GM23338 (cell line): ENCODE results near the gene GPR183. TPM values are rescaled to one million over a fixed set of nuclear protein-coding genes. Genes with fewer than 3 reads are reported as not detected.

Experiments
- ATAC-seq: fragments of 200-7000 bp; cut with Tn5 transposase; 3 replicates; pipeline ENCODE4 v1.9.1; 2020
- DNase-seq: peaks from one replicate; pipeline ENCODE4 v3.0.0-alpha.2; 2015; ENCODE audit warnings: low spot score
- H2AFZ ChIP-seq: fragments of 200-600 bp; sonication (generic); 2 replicates; pipeline ENCODE4 v1.8.0; 2016; ENCODE audit warnings: antibody characterized with exemption, mild to moderate bottlenecking, moderate library complexity
- H3F3A ChIP-seq: fragments of 200-600 bp; sonication (generic); replicated peaks from 2 replicates; pipeline ENCODE4 v1.8.0; 2017; ENCODE audit warnings: antibody characterized with exemption, mixed run types, low read depth
- H3K27ac ChIP-seq: fragments of 200-600 bp; sonication (generic); 2 replicates; pipeline ENCODE4 v1.6.1; 2016; ENCODE audit warnings: low read depth
- H3K27me3 ChIP-seq: fragments of 200-600 bp; sonication (generic); 2 replicates; pipeline ENCODE4 v1.8.0; 2016; ENCODE audit warnings: mild to moderate bottlenecking, mixed run types, moderate library complexity; ENCODE audit not compliant: insufficient read depth
- H3K36me3 ChIP-seq: fragments of 200-600 bp; sonication (generic); 2 replicates; pipeline ENCODE4 v1.8.0; 2016; ENCODE audit warnings: mild to moderate bottlenecking; ENCODE audit not compliant: insufficient read depth
- H3K4me1 ChIP-seq: fragments of 200-600 bp; sonication (generic); 2 replicates; pipeline ENCODE4 v1.8.0; 2016; ENCODE audit warnings: mild to moderate bottlenecking, moderate library complexity; ENCODE audit not compliant: insufficient read depth
- H3K4me2 ChIP-seq: fragments of 200-600 bp; sonication (generic); 2 replicates; pipeline ENCODE4 v1.7.1; 2017; ENCODE audit warnings: mixed run types
- H3K4me3 ChIP-seq: fragments of 200-600 bp; sonication (generic); 2 replicates; pipeline ENCODE4 v1.6.1; 2016; ENCODE audit warnings: mixed run types
- H3K79me2 ChIP-seq: fragments of 200-600 bp; sonication (generic); replicated peaks from 2 replicates; pipeline ENCODE4 v1.8.0; 2017; ENCODE audit warnings: mild to moderate bottlenecking; ENCODE audit not compliant: insufficient read depth
- H3K9me2 ChIP-seq: fragments of 200-600 bp; sonication (generic); 2 replicates; pipeline ENCODE4 v1.8.0; 2017; ENCODE audit not compliant: insufficient read depth
- H4K20me1 ChIP-seq: fragments of 200-600 bp; sonication (generic); replicated peaks from 2 replicates; pipeline ENCODE4 v1.8.0; 2017; ENCODE audit warnings: mild to moderate bottlenecking; ENCODE audit not compliant: insufficient read depth
- H3K27ac Mint-ChIP-seq: 2 replicates; pipeline ENCODE4 v1.8.0; 2020; ENCODE audit warnings: inconsistent platforms, mild to moderate bottlenecking, moderate library complexity, mixed read lengths
- H3K27me3 Mint-ChIP-seq: 3 replicates; pipeline ENCODE4 v1.8.0; 2022; ENCODE audit warnings: low read depth, mild to moderate bottlenecking, moderate library complexity, mixed read lengths, inconsistent platforms; ENCODE audit not compliant: insufficient read depth, poor library complexity
- H3K36me3 Mint-ChIP-seq: 3 replicates; pipeline ENCODE4 v1.8.0; 2021; ENCODE audit warnings: low read depth, mild to moderate bottlenecking, inconsistent platforms, moderate library complexity, mixed read lengths
- H3K4me1 Mint-ChIP-seq: 3 replicates; pipeline ENCODE4 v1.8.0; 2020; ENCODE audit warnings: mild to moderate bottlenecking, inconsistent platforms, mixed read lengths
- H3K4me3 Mint-ChIP-seq: 3 replicates; pipeline ENCODE4 v1.8.0; 2021; ENCODE audit warnings: moderate library complexity, mild to moderate bottlenecking, inconsistent platforms, mixed read lengths
- H3K9me3 Mint-ChIP-seq: 3 replicates; pipeline ENCODE4 v1.8.0; 2020; ENCODE audit warnings: moderate library complexity, mild to moderate bottlenecking, inconsistent platforms, mixed read lengths
- CREB1 ChIP-seq: fragments of 250-450 bp; sonication (Bioruptor Pico); IDR thresholded peaks from 2 replicates; pipeline ENCODE4 v1.5.0; 2020; ENCODE audit warnings: low read depth, mild to moderate bottlenecking, moderate library complexity
- CTCF ChIP-seq, 2 experiments: fragments of 200-600 bp in 1 of 2; sonication (generic) in 1 of 2; conservative IDR thresholded peaks; 2 replicates each; pipeline versions ENCODE4 v1.5.1 to v1.6.1; 2016 to 2017; ENCODE audit warnings: antibody characterized with exemption in 2 of 2, low read depth in 2 of 2, mild to moderate bottlenecking in 2 of 2, moderate library complexity in 1 of 2
- EZH2 ChIP-seq: fragments of 200-600 bp; sonication (generic); IDR thresholded peaks from one replicate; pipeline ENCODE4 v1.8.0; 2017; ENCODE audit warnings: antibody characterized with exemption, mild to moderate bottlenecking, low read depth; ENCODE audit not compliant: unreplicated experiment
- EZH2phosphoT487 ChIP-seq: fragments of 200-600 bp; sonication (generic); IDR thresholded peaks from one replicate; pipeline ENCODE4 v1.8.1; 2018; ENCODE audit warnings: antibody characterized with exemption; ENCODE audit not compliant: unreplicated experiment
- JUNB ChIP-seq: IDR thresholded peaks from one replicate; pipeline ENCODE4 v1.6.1; 2016; ENCODE audit warnings: antibody characterized with exemption; ENCODE audit not compliant: unreplicated experiment
- NANOG ChIP-seq: IDR thresholded peaks from 2 replicates; pipeline ENCODE4 v1.6.1; 2016; ENCODE audit warnings: antibody characterized with exemption, borderline replicate concordance
- POLR2AphosphoS5 ChIP-seq: IDR thresholded peaks from 2 replicates; pipeline ENCODE4 v1.6.1; 2016; ENCODE audit warnings: antibody characterized with exemption, low read depth
- STAT1 ChIP-seq: IDR thresholded peaks from one replicate; pipeline ENCODE4 v1.6.1; 2016; ENCODE audit warnings: antibody characterized with exemption; ENCODE audit not compliant: unreplicated experiment
- ZNF114 ChIP-seq: fragments of 250-450 bp; sonication (Bioruptor Pico); IDR thresholded peaks from 2 replicates; pipeline ENCODE4 v1.5.0; 2020; ENCODE audit warnings: mild to moderate bottlenecking, moderate library complexity
- polyA plus RNA-seq: library from polyadenylated mRNA; unstranded; fragments of >200 nt; fragmentation: Nextera tagmentation; extraction: Ambion mirVana; gene quantifications from 2 replicates; pipeline ENCODE4 v1.2.1, GENCODE V29; 2016
- total RNA-seq: library from RNA; depleted of rRNA; stranded (reverse); fragments of >200 nt; shearing (Covaris generic); gene quantifications from 2 replicates; pipeline ENCODE4 v1.2.3, GENCODE V29; 2014
- TF ChIP-seq, protein P1 (sequence below): IDR thresholded peaks from one replicate; pipeline ENCODE4 v1.6.1; 2018; ENCODE audit warnings: antibody characterized with exemption; ENCODE audit not compliant: unreplicated experiment
- TF ChIP-seq, protein P2 (sequence below): fragments of 250-450 bp; sonication (Bioruptor Pico); IDR thresholded peaks from 2 replicates; pipeline ENCODE4 v1.5.0; 2020; ENCODE audit warnings: mild to moderate bottlenecking, moderate library complexity

Gene GPR183
- total and polyA plus RNA-seq, 2 experiments from 2014 or later: 0.78 TPM; not detected in 1

GRCh38 chr13:99347911-99348451 lies 40.8 kb upstream of the GPR183 start:
- H3K4me3 Mint-ChIP-seq: no peak overlapping the region
- H3F3A ChIP-seq: no peaks in the 10 kb centered on the region
- no peak overlapping the region for H3K27ac ChIP-seq
- TF ChIP-seq POLR2AphosphoS5 (no peak), JUNB (no peak), EZH2phosphoT487 (no peak), CREB1 (CRISPR knock-in tag) (no peak), EZH2 (no peak), CTCF (conservative IDR thresholded peaks at IDR 0.05; ENCODE audit: low read depth in 2 of 2) (no peak), STAT1 (no peak), NANOG (no peak), ZNF114 (CRISPR knock-in tag) (no peak)
- TF ChIP-seq, protein P1, sequence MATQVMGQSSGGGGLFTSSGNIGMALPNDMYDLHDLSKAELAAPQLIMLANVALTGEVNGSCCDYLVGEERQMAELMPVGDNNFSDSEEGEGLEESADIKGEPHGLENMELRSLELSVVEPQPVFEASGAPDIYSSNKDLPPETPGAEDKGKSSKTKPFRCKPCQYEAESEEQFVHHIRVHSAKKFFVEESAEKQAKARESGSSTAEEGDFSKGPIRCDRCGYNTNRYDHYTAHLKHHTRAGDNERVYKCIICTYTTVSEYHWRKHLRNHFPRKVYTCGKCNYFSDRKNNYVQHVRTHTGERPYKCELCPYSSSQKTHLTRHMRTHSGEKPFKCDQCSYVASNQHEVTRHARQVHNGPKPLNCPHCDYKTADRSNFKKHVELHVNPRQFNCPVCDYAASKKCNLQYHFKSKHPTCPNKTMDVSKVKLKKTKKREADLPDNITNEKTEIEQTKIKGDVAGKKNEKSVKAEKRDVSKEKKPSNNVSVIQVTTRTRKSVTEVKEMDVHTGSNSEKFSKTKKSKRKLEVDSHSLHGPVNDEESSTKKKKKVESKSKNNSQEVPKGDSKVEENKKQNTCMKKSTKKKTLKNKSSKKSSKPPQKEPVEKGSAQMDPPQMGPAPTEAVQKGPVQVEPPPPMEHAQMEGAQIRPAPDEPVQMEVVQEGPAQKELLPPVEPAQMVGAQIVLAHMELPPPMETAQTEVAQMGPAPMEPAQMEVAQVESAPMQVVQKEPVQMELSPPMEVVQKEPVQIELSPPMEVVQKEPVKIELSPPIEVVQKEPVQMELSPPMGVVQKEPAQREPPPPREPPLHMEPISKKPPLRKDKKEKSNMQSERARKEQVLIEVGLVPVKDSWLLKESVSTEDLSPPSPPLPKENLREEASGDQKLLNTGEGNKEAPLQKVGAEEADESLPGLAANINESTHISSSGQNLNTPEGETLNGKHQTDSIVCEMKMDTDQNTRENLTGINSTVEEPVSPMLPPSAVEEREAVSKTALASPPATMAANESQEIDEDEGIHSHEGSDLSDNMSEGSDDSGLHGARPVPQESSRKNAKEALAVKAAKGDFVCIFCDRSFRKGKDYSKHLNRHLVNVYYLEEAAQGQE: no peak
- TF ChIP-seq, protein P2, sequence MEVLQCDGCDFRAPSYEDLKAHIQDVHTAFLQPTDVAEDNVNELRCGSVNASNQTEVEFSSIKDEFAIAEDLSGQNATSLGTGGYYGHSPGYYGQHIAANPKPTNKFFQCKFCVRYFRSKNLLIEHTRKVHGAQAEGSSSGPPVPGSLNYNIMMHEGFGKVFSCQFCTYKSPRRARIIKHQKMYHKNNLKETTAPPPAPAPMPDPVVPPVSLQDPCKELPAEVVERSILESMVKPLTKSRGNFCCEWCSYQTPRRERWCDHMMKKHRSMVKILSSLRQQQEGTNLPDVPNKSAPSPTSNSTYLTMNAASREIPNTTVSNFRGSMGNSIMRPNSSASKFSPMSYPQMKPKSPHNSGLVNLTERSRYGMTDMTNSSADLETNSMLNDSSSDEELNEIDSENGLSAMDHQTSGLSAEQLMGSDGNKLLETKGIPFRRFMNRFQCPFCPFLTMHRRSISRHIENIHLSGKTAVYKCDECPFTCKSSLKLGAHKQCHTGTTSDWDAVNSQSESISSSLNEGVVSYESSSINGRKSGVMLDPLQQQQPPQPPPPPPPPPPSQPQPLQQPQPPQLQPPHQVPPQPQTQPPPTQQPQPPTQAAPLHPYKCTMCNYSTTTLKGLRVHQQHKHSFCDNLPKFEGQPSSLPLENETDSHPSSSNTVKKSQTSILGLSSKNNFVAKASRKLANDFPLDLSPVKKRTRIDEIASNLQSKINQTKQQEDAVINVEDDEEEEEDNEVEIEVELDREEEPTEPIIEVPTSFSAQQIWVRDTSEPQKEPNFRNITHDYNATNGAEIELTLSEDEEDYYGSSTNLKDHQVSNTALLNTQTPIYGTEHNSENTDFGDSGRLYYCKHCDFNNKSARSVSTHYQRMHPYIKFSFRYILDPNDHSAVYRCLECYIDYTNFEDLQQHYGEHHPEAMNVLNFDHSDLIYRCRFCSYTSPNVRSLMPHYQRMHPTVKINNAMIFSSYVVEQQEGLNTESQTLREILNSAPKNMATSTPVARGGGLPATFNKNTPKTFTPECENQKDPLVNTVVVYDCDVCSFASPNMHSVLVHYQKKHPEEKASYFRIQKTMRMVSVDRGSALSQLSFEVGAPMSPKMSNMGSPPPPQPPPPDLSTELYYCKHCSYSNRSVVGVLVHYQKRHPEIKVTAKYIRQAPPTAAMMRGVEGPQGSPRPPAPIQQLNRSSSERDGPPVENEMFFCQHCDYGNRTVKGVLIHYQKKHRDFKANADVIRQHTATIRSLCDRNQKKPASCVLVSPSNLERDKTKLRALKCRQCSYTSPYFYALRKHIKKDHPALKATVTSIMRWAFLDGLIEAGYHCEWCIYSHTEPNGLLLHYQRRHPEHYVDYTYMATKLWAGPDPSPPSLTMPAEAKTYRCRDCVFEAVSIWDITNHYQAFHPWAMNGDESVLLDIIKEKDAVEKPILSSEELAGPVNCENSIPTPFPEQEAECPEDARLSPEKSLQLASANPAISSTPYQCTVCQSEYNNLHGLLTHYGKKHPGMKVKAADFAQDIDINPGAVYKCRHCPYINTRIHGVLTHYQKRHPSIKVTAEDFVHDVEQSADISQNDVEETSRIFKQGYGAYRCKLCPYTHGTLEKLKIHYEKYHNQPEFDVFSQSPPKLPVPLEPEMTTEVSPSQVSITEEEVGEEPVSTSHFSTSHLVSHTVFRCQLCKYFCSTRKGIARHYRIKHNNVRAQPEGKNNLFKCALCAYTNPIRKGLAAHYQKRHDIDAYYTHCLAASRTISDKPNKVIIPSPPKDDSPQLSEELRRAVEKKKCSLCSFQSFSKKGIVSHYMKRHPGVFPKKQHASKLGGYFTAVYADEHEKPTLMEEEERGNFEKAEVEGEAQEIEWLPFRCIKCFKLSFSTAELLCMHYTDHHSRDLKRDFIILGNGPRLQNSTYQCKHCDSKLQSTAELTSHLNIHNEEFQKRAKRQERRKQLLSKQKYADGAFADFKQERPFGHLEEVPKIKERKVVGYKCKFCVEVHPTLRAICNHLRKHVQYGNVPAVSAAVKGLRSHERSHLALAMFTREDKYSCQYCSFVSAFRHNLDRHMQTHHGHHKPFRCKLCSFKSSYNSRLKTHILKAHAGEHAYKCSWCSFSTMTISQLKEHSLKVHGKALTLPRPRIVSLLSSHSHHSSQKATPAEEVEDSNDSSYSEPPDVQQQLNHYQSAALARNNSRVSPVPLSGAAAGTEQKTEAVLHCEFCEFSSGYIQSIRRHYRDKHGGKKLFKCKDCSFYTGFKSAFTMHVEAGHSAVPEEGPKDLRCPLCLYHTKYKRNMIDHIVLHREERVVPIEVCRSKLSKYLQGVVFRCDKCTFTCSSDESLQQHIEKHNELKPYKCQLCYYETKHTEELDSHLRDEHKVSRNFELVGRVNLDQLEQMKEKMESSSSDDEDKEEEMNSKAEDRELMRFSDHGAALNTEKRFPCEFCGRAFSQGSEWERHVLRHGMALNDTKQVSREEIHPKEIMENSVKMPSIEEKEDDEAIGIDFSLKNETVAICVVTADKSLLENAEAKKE (CRISPR knock-in tag): no peak
- no peak overlapping the region for H3K4me3 ChIP-seq
- H3K4me1 Mint-ChIP-seq: no peaks in the 10 kb centered on the region
- H3K9me3 Mint-ChIP-seq: no peaks in the 10 kb centered on the region
- ATAC-seq (no peak), DNase-seq (no peak)
- peaks cover 5% of the 10 kb centered on the region for H3K27me3 Mint-ChIP-seq
- H3K9me2 ChIP-seq: no peaks in the 10 kb centered on the region
- H3K79me2 ChIP-seq: no peaks in the 10 kb centered on the region
- H3K4me2 ChIP-seq: no peak overlapping the region
- peaks cover 7% of the 10 kb centered on the region; the same call in 1 of the 2 replicates for H3K36me3 ChIP-seq
- H3K27ac Mint-ChIP-seq: no peak overlapping the region
- no peaks in the 10 kb centered on the region for H3K4me1 ChIP-seq
- H2AFZ ChIP-seq: no peak overlapping the region
- H3K36me3 Mint-ChIP-seq: peaks cover 15% of the 10 kb centered on the region
- no peaks in the 10 kb centered on the region; the same call in none of the 2 replicates for H4K20me1 ChIP-seq
- H3K27me3 ChIP-seq: no peaks in the 10 kb centered on the region
